Measurements from ENCODE around the gene RPL39L.
"Not testable (repeated sequence)": the region's sequence is repeated elsewhere in the genome, so short reads cannot be mapped to it uniquely, and the experiment has no call there.

Gene RPL39L

GRCh38 chr3:187183210-187183862 is 44.0 kb upstream of the RPL39L start:
- Histone ChIP-seq H3F3A (ENCODE audit: control insufficient read depth, insufficient read depth) (no peaks in the 10 kb centered on the region), H3K27me3 (ENCODE audit: control insufficient read depth, low read length) (no peaks in the 10 kb centered on the region), H4K20me1 (ENCODE audit: control insufficient read depth, insufficient read depth, low read depth, low read length) (no peaks in the 10 kb centered on the region), H3K79me2 (ENCODE audit: control insufficient read depth, low read length) (no peaks in the 10 kb centered on the region), H3K9me2 (replicated peaks; ENCODE audit: control insufficient read depth, low read length) (no peaks in the 10 kb centered on the region), H3K4me2 (ENCODE audit: low read length) (peak overlapping the region; percentile 28), H3K36me3 (ENCODE audit: control insufficient read depth, low read length) (no peaks in the 10 kb centered on the region), H3K9me3 (ENCODE audit: control insufficient read depth, insufficient read depth, low read length) (no peaks in the 10 kb centered on the region), H3K4me3 (ENCODE audit: low read length) (no peak overlapping the region), H3K4me1 (ENCODE audit: control insufficient read depth, low read length) (peaks cover 52% of the 10 kb centered on the region), H3K27ac (ENCODE audit: low read depth, low read length) (no peak overlapping the region)
- TF ChIP-seq EZH2phosphoT487 (IDR thresholded peaks at IDR 0.05; ENCODE audit: borderline replicate concordance, low read length) (no peak), CTCF (IDR thresholded peaks at IDR 0.05; ENCODE audit: low read depth, low read length, poor library complexity, severe bottlenecking) (no peak)

- Histone ChIP-seq H3K27ac (ENCODE audit: low read depth, low read length) (no peak overlapping the region), H4K20me1 (ENCODE audit: control insufficient read depth, insufficient read depth, low read depth, low read length) (no peaks in the 10 kb centered on the region), H3K9me2 (replicated peaks; ENCODE audit: control insufficient read depth, low read length) (no peaks in the 10 kb centered on the region), H3K9me3 (ENCODE audit: control insufficient read depth, insufficient read depth, low read length) (no peaks in the 10 kb centered on the region), H3K27me3 (ENCODE audit: control insufficient read depth, low read length) (no peaks in the 10 kb centered on the region), H3F3A (ENCODE audit: control insufficient read depth, insufficient read depth) (no peaks in the 10 kb centered on the region), H3K36me3 (ENCODE audit: control insufficient read depth, low read length) (no peaks in the 10 kb centered on the region), H3K4me2 (ENCODE audit: low read length) (no peak overlapping the region), H3K4me3 (ENCODE audit: low read length) (no peak overlapping the region), H3K4me1 (ENCODE audit: control insufficient read depth, low read length) (peaks cover 35% of the 10 kb centered on the region), H3K79me2 (ENCODE audit: control insufficient read depth, low read length) (no peaks in the 10 kb centered on the region)
- no peak for TF ChIP-seq CTCF (IDR thresholded peaks at IDR 0.05; ENCODE audit: low read depth, low read length, poor library complexity, severe bottlenecking)
- no peak for TF ChIP-seq EZH2phosphoT487 (IDR thresholded peaks at IDR 0.05; ENCODE audit: borderline replicate concordance, low read length)
Measured at GRCh38 chr3:187181454-187182170, 42.3 kb upstream of the RPL39L start.

- H3K27me3 ChIP-seq (ENCODE audit: control insufficient read depth, low read length) = peaks cover 14% of the 10 kb centered on the region
- TF ChIP-seq EZH2phosphoT487 (IDR thresholded peaks at IDR 0.05; ENCODE audit: borderline replicate concordance, low read length) (no peak), CTCF (IDR thresholded peaks at IDR 0.05; ENCODE audit: low read depth, low read length, poor library complexity, severe bottlenecking) (no peak)
- no peak overlapping the region for H3K4me3 ChIP-seq (ENCODE audit: low read length)
- H3K27ac ChIP-seq (ENCODE audit: low read depth, low read length) = no peak overlapping the region
- no peaks in the 10 kb centered on the region for H3K9me3 ChIP-seq (ENCODE audit: control insufficient read depth, insufficient read depth, low read length)
- no peaks in the 10 kb centered on the region for H3K4me1 ChIP-seq (ENCODE audit: control insufficient read depth, low read length)
- H3K36me3 ChIP-seq (ENCODE audit: control insufficient read depth, low read length) = no peaks in the 10 kb centered on the region
- no peaks in the 10 kb centered on the region for H4K20me1 ChIP-seq (ENCODE audit: control insufficient read depth, insufficient read depth, low read depth, low read length)
- no peaks in the 10 kb centered on the region for H3K79me2 ChIP-seq (ENCODE audit: control insufficient read depth, low read length)
- H3K4me2 ChIP-seq (ENCODE audit: low read length) = no peak overlapping the region
- H3K9me2 ChIP-seq (replicated peaks; ENCODE audit: control insufficient read depth, low read length) = no peaks in the 10 kb centered on the region
- no peaks in the 10 kb centered on the region for H3F3A ChIP-seq (ENCODE audit: control insufficient read depth, insufficient read depth)
Measured at GRCh38 chr3:187172929-187173328, 33.6 kb upstream of the RPL39L start.

- not testable (repeated sequence) for H3K4me1 ChIP-seq (ENCODE audit: control insufficient read depth, low read length); H3K79me2 ChIP-seq (ENCODE audit: control insufficient read depth, low read length); H3F3A ChIP-seq (ENCODE audit: control insufficient read depth, insufficient read depth); H3K36me3 ChIP-seq (ENCODE audit: control insufficient read depth, low read length); H3K4me3 ChIP-seq (ENCODE audit: low read length); H3K27ac ChIP-seq (ENCODE audit: low read depth, low read length); H3K4me2 ChIP-seq (ENCODE audit: low read length); H3K9me3 ChIP-seq (ENCODE audit: control insufficient read depth, insufficient read depth, low read length); H4K20me1 ChIP-seq (ENCODE audit: control insufficient read depth, insufficient read depth, low read depth, low read length); H3K9me2 ChIP-seq (replicated peaks; ENCODE audit: control insufficient read depth, low read length)
- peaks cover 14% of the 10 kb centered on the region for H3K27me3 ChIP-seq (ENCODE audit: control insufficient read depth, low read length)
Measured at GRCh38 chr3:187170911-187171310, 31.6 kb upstream of the RPL39L start.

Measured in DOHH2 (cell line).